Stimulated activated CD4-positive, alpha-beta T cell treated with anti-CD3 and anti-CD28 coated beads, Interleukin-1b, Interleukin-23, amount 100 ng/mL, for 48 hours (primary cell): ENCODE data around the gene SLC22A13.
"Not testable (repeated sequence)": the region's sequence is repeated elsewhere in the genome, so short reads cannot be mapped to it uniquely, and the experiment has no call there.

Experiments
- DNase-seq: peaks from one replicate; pipeline ENCODE4 v3.0.0-alpha.2; 2020

SLC22A13 gene

GRCh38 chr3:38311476-38311875 lies 45.9 kb downstream of the SLC22A13 start:
- no peak for DNase-seq

- DNase-seq = no peak
These were observed 46.3 kb downstream of the SLC22A13 start for GRCh38 chr3:38311941-38312340.

DNA sequence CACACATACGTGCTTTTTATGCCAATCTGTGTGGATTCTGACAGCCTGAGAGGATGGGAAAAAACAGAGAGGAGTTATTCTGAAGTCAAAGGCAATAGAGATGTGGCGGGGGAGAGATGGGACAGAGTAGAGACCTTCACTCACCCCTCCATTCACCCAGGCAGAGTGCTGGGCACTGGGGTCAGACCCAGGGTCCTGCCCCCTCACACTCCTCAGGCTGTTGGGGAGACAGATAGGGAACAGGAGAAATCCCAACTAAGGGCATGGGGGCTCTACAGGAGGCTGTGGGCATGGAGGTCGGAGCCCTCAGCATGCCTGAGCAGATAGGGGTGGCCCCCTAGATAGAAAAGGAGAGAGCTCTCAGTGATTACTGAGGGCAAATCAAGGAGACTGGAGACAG lies 46.7 kb downstream of the SLC22A13 start:
- no peak for DNase-seq

GRCh38 chr3:38313263-38313662 lies 47.7 kb downstream of the SLC22A13 start:
- DNase-seq = no peak

GRCh38 chr3:38313695-38314094 lies 48.1 kb downstream of the SLC22A13 start:
- no peak for DNase-seq

- no peak for DNase-seq
These were observed 48.6 kb downstream of the SLC22A13 start for GRCh38 chr3:38314112-38314763.

DNA sequence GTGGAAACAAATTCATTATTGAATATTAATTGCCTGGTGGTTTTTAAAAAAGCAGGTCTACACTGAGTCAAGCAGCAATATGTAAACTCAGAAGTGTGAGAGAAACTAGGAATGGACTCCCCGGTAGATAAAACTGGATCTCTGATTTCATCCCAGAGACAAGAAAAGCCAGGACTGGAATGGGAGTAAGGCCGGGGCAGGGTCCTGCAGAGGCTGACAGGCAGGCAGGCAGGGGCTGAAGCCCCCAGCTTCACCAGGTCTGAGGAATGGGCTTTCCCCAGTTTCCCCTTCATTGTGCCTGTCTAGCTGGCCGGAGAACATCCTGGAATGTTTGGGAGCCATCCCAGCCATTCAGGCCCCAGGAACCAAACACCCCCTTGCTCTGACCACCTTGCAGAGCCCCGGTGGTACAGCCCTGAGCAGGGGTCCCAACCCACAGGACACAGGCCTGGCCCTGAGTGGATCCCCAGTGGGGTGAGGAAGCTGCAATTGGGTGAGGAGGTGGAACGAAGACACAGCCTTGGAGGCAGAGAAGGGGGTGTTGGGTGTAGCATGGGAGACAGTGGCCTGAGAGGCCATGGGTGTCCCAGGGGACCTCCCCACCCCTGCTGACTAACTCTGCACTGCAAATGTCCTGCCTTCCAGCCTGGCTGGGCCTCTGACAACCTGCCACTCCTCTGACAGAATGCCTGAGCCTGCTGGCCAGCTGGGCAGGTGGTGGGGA lies 49.3 kb downstream of the SLC22A13 start:
- no peak for DNase-seq

- DNase-seq = no peak
These were observed 50.0 kb downstream of the SLC22A13 start for GRCh38 chr3:38315488-38316230.

GRCh38 chr3:38316356-38317191 lies 51.0 kb downstream of the SLC22A13 start:
- DNase-seq = no peak

- no peak for DNase-seq
These were observed 51.7 kb downstream of the SLC22A13 start for GRCh38 chr3:38317192-38317759.

DNA sequence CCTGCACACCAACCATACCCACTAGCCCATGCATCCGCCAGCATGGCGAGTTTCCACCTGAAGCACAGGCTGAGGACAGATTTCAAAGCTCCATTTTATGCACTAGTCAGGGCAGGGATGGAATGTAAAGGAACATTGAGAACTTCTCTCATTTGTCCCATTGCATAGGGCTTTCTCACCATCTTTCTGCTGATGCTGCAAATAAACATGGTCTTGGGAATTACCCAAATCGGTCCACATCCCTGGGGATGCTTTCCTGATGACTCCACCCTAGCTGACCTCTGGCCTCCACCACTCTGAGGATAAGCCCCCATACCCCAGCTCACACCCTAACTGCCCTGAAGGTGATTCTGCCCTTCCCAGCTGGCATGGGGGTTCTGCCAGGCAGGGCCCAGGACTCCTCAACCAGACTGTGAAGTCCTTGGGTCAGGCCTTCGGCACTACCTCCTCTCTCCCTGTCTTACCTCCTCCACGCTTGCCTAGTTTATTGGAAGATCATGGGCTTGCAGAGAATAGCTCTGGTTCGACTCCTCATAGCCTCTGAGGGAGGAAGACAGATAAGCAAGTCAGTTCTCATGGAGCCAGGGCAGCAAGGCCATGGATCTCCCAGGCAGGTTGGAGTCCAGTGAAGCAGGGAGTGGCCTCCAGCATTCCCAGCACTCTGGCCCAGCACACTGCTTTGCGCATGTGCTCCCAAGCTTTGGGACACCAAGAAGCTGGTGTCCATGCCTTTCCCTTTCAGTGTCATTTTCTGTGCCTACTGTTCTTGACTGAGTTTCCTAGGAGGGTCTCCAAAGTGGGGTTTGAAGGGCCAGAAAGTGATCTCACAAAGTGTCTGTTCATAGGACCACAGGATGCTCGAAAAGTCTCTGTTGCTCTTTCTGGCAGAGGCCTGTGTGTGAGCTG lies 53.4 kb downstream of the SLC22A13 start:
- no peak for DNase-seq

GRCh38 chr3:38320638-38321037 lies 55.0 kb downstream of the SLC22A13 start:
- DNase-seq = not testable (repeated sequence)

- no peak for DNase-seq
These were observed 57.4 kb downstream of the SLC22A13 start for GRCh38 chr3:38323060-38323459.

DNA sequence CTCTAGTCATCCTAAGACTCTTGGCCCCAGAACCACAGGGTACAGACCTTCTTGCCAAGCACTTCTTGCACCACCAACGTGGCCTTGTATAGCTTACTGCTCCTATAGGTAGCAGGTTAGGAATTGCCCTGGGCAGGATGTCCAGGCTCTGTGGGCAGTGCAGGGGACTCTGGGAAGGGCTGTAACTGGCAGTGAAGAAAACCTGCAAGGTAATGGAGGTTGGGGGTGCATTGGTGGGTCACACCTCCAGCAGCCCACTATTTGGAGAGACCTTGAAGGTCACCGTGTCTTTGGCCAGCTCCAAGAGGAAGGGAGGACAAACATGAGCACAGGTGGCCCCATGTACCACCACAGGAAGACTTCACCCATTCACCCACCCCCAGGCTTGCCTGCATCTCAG lies 59.6 kb downstream of the SLC22A13 start:
- DNase-seq = no peak

GRCh38 chr3:38327335-38328009 lies 61.9 kb downstream of the SLC22A13 start:
- DNase-seq = no peak
